Endothelial cell of umbilical vein (primary cell): ENCODE results near the gene ATP5F1B. TPM values are rescaled to one million over a fixed set of nuclear protein-coding genes. Genes with fewer than 3 reads are reported as not detected.

Experiments
- BruUV-seq: library from RNA; stranded (reverse); fragments of 400-500 nt; replicated peaks from 2 replicates; lab custom pipeline; 2021; lab: Mats Ljungman, UMichigan
- CTCF ChIA-PET: fragments of 300-600, 350-600 bp; sonication (Branson Sonifier 250); formaldehyde crosslinking; loops from one replicate; lab custom pipeline; 2021; ENCODE audit warnings: antibody characterized with exemption, inconsistent platforms; lab: Charles Lee
- POLR2A ChIA-PET: fragments of 300-600, 350-600 bp; sonication (Branson Sonifier 250); formaldehyde crosslinking; loops from one replicate; lab custom pipeline; 2021; ENCODE audit warnings: antibody characterized with exemption, inconsistent platforms; lab: Charles Lee
- DNase-seq: peaks from one replicate; pipeline ENCODE4 v3.0.0-alpha.2; 2011; ENCODE audit warnings: low read depth, low spot score
- FAIRE-seq: peaks from 2 replicates; lab custom pipeline; 2011; peaks lifted over from hg19 to GRCh38; lab: Jason Lieb, UNC
- H2AFZ ChIP-seq: 2 replicates; pipeline ENCODE4 v1.6.0; 2012; ENCODE audit warnings: low read depth, low read length, control low read depth, inconsistent platforms
- H3K27ac ChIP-seq: 2 replicates; pipeline ENCODE4 v1.5.1; 2011; ENCODE audit warnings: low read depth, mild to moderate bottlenecking, control low read depth, low read length, moderate library complexity; ENCODE audit not compliant: insufficient read depth
- H3K27me3 ChIP-seq, 2 experiments: 2 replicates each; pipeline versions ENCODE4 v1.6.0 to v1.6.1; 2011; ENCODE audit warnings: low read length in 2 of 2, mixed read lengths in 1 of 2; ENCODE audit not compliant: control insufficient read depth in 2 of 2, insufficient read depth in 2 of 2
- H3K36me3 ChIP-seq, 2 experiments: 2 replicates in 1 of 2; 3 replicates in 1 of 2; pipeline ENCODE4 v1.5.1; 2011; ENCODE audit warnings: low read length in 2 of 2, mild to moderate bottlenecking in 1 of 2, moderate library complexity in 1 of 2; ENCODE audit not compliant: control insufficient read depth in 2 of 2, insufficient read depth in 2 of 2; ENCODE audit errors: extremely low read depth in 1 of 2
- H3K4me1 ChIP-seq: 3 replicates; pipeline ENCODE4 v1.5.1; 2011; ENCODE audit warnings: mild to moderate bottlenecking, low read length; ENCODE audit not compliant: control insufficient read depth, insufficient read depth; ENCODE audit errors: extremely low read depth
- H3K4me2 ChIP-seq: 2 replicates; pipeline ENCODE4 v1.6.1; 2011; ENCODE audit warnings: low read length, control low read depth, mixed read lengths; ENCODE audit not compliant: insufficient read depth
- H3K4me3 ChIP-seq, 3 experiments: fragments of 200-600 bp in 1 of 3; sonication (generic), shearing (Covaris generic) in 1 of 3; replicated peaks in 1 of 3; 2 replicates each; pipeline ENCODE4 v1.5.1; 2011 to 2016; ENCODE audit warnings: control low read depth in 3 of 3, low read length in 3 of 3, mild to moderate bottlenecking in 2 of 3, inconsistent platforms in 1 of 3, low read depth in 1 of 3, moderate library complexity in 1 of 3; ENCODE audit not compliant: insufficient read depth in 1 of 3
- H3K79me2 ChIP-seq: 2 replicates; pipeline ENCODE4 v1.6.0; 2012; ENCODE audit warnings: low read length, inconsistent platforms; ENCODE audit not compliant: control insufficient read depth, insufficient read depth
- H3K9ac ChIP-seq: replicated peaks from 2 replicates; pipeline ENCODE3; 2011; ENCODE audit warnings: low read length, control low read depth; ENCODE audit not compliant: insufficient read depth; ENCODE audit errors: extremely low read depth
- H3K9me1 ChIP-seq: replicated peaks from 3 replicates; pipeline ENCODE4 v1.6.0; 2011; ENCODE audit warnings: mild to moderate bottlenecking, low read length; ENCODE audit not compliant: control insufficient read depth, insufficient read depth; ENCODE audit errors: extremely low read depth
- H3K9me3 ChIP-seq: replicated peaks from 2 replicates; pipeline ENCODE4 v1.5.1; 2012; ENCODE audit warnings: low read length, inconsistent platforms; ENCODE audit not compliant: control insufficient read depth, insufficient read depth
- H4K20me1 ChIP-seq: replicated peaks from 2 replicates; pipeline ENCODE3; 2011; ENCODE audit warnings: mild to moderate bottlenecking, low read length; ENCODE audit not compliant: control insufficient read depth, insufficient read depth; ENCODE audit errors: extremely low read depth
- EZH2 ChIP-seq: IDR thresholded peaks from 2 replicates; pipeline ENCODE4 v1.6.1; 2012; ENCODE audit warnings: borderline replicate concordance, low read depth, mild to moderate bottlenecking, moderate library complexity, low read length, inconsistent platforms; ENCODE audit not compliant: severe bottlenecking
- FOS ChIP-seq: IDR thresholded peaks from 2 replicates; pipeline ENCODE4 v1.6.1; 2011; ENCODE audit warnings: mild to moderate bottlenecking, low read length, moderate library complexity, borderline replicate concordance; ENCODE audit not compliant: insufficient read depth
- GATA2 ChIP-seq: IDR thresholded peaks from 2 replicates; pipeline ENCODE4 v1.7.0; 2011; ENCODE audit warnings: low read depth, mild to moderate bottlenecking, moderate library complexity, mixed read lengths, low read length; ENCODE audit not compliant: insufficient read length, insufficient read depth
- JUN ChIP-seq: IDR thresholded peaks from 2 replicates; pipeline ENCODE4 v1.6.1; 2011; ENCODE audit warnings: borderline replicate concordance, low read depth; ENCODE audit not compliant: insufficient read length, insufficient read depth
- MAX ChIP-seq: IDR thresholded peaks from 2 replicates; pipeline ENCODE4 v1.6.1; 2011; ENCODE audit not compliant: insufficient read depth, insufficient read length
- MYC ChIP-seq: IDR thresholded peaks from one replicate; pipeline ENCODE4 v1.6.1; 2011; ENCODE audit warnings: mild to moderate bottlenecking, low read depth, low read length
- POLR2A ChIP-seq: IDR thresholded peaks from 2 replicates; pipeline ENCODE4 v1.6.1; 2012; ENCODE audit warnings: low read depth, mild to moderate bottlenecking, control low read depth, low read length
- POLR2AphosphoS5 ChIP-seq: IDR thresholded peaks from 2 replicates; pipeline ENCODE4 v1.6.1; 2012; ENCODE audit warnings: low read depth, mild to moderate bottlenecking, control low read depth, low read length, moderate library complexity; ENCODE audit not compliant: insufficient read depth
- dilution Hi-C: fragments of 300-500 bp; cut with MboI; formaldehyde crosslinking; loops from one replicate; pipeline ENCODE4 v1.15.0; 2019; ENCODE audit warnings: low sequenced_read_pairs; ENCODE audit not compliant: extremely low pct_ligation_motif_present
- intact Hi-C: fragments of 100-400 bp; cut with micrococcal nuclease; formaldehyde crosslinking; loops from one replicate; pipeline ENCODE4 v1.10.0; 2022
- polyA plus RNA-seq, 4 experiments: library from polyadenylated mRNA; depleted of rRNA in 3 of 4; stranded (reverse) in 3 of 4; unstranded in 1 of 4; fragments of >200 nt; gene quantifications; 2 replicates each; pipeline versions ENCODE4 v1.2.1 to v1.2.3, GENCODE V29; 2011 to 2012; ENCODE audit warnings: missing spikeins in 1 of 4
- total RNA-seq: library from RNA; stranded (reverse); gene quantifications from 2 replicates; pipeline ENCODE4 v1.2.3, GENCODE V29; 2021
- TF ChIP-seq, protein P1 (sequence below), 2 donors: IDR thresholded peaks; 1 replicate in 1 of 2; 2 replicates in 1 of 2; pipeline ENCODE4 v1.5.1; 2011; ENCODE audit warnings: low read length in 2 of 2, mild to moderate bottlenecking in 2 of 2, moderate library complexity in 2 of 2, control low read depth in 1 of 2, inconsistent platforms in 1 of 2, low read depth in 1 of 2; ENCODE audit not compliant: insufficient read depth in 1 of 2; ENCODE audit errors: extremely low read depth in 1 of 2

The ATP5F1B gene
- total and polyA plus RNA-seq, 2 donors (not counting 3 experiments of a cell fraction or from before 2014, with no cell fraction given), result 590 to 829 TPM

GRCh38 chr12:56679883-56680575 is 34.2 kb upstream of the ATP5F1B start:
- H3K79me2 ChIP-seq, result peaks cover 99% of the 10 kb centered on the region
- no peaks in the 10 kb centered on the region for H3K9me3 ChIP-seq
- H2AFZ ChIP-seq, result no peak overlapping the region
- no peaks in the 10 kb centered on the region for H3K27me3 ChIP-seq
- intact Hi-C loops, result no loop called here
- H3K4me1 ChIP-seq, result peaks cover 13% of the 10 kb centered on the region
- peaks cover 4 to 5% of the 10 kb centered on the region in 2 experiments for H3K36me3 ChIP-seq
- TF ChIP-seq, protein P1, sequence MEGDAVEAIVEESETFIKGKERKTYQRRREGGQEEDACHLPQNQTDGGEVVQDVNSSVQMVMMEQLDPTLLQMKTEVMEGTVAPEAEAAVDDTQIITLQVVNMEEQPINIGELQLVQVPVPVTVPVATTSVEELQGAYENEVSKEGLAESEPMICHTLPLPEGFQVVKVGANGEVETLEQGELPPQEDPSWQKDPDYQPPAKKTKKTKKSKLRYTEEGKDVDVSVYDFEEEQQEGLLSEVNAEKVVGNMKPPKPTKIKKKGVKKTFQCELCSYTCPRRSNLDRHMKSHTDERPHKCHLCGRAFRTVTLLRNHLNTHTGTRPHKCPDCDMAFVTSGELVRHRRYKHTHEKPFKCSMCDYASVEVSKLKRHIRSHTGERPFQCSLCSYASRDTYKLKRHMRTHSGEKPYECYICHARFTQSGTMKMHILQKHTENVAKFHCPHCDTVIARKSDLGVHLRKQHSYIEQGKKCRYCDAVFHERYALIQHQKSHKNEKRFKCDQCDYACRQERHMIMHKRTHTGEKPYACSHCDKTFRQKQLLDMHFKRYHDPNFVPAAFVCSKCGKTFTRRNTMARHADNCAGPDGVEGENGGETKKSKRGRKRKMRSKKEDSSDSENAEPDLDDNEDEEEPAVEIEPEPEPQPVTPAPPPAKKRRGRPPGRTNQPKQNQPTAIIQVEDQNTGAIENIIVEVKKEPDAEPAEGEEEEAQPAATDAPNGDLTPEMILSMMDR (IDR thresholded peaks at IDR 0.05; ENCODE audit: extremely low read depth in 1 of 2, insufficient read depth in 1 of 2, low read depth in 1 of 2, low read length in 2 of 2), result no peak
- TF ChIP-seq MYC, result no peak
- TF ChIP-seq POLR2AphosphoS5, result no peak
- TF ChIP-seq FOS, result no peak
- TF ChIP-seq EZH2, result no peak
- TF ChIP-seq POLR2A, result no peak
- no peak for TF ChIP-seq GATA2
- TF ChIP-seq MAX, result no peak
- TF ChIP-seq JUN, result no peak
- CTCF ChIA-PET, result interaction anchor here (0.7 to 1.0 kb wide), 2 partner anchors 8 to 43 kb away, joined by 3 to 4 read pairs; partner anchors contain the start of gene PTGES3
- DNase-seq (no peak), FAIRE-seq (no peak)
- no peak overlapping the region for H3K27ac ChIP-seq
- H3K4me3 ChIP-seq, result no peak overlapping the region
- POLR2A ChIA-PET, result interaction anchor here (0.6 to 0.7 kb wide), 2 partner anchors 21 to 449 kb away, joined by 4 read pairs; no protein-coding TSS in a partner anchor
- H3K9me1 ChIP-seq, result no peaks in the 10 kb centered on the region
- H4K20me1 ChIP-seq, result peaks cover 6% of the 10 kb centered on the region
- no peak overlapping the region for H3K9ac ChIP-seq
- no TSS peak for BruUV-seq
- dilution Hi-C loops, result no loop called here
- H3K4me2 ChIP-seq, result no peak overlapping the region
